CD1c-positive myeloid dendritic cell (primary cell): ENCODE results near the gene CLCA2.
A peak's percentile ranks its signal among the peaks of the same experiment; 100 is the strongest.

Experiments used
- DNase-seq: peaks from one replicate; pipeline ENCODE4 v3.0.0-alpha.2; 2016; ENCODE audit errors: extremely low spot score

Gene CLCA2

DNA sequence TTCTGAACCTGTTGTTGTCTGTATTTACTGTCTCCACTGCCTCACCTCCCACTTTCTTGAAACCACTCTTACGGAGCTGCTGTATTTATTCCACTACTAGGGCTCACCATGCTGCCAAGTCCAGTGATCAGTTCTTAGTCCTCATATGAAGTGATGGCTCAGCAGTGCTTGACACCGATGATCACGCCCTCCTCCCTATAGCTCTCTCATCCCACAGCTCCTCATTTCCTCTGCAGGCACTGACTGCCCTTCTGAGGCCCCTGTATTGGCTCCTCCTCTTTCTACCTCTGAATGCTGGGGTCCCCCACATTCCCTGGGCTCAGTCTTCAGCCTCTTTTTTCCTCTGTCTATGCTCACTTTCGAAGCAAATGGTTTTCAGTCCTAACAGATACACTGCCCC is 48.2 kb downstream of the CLCA2 start:
- no peak for DNase-seq

DNA sequence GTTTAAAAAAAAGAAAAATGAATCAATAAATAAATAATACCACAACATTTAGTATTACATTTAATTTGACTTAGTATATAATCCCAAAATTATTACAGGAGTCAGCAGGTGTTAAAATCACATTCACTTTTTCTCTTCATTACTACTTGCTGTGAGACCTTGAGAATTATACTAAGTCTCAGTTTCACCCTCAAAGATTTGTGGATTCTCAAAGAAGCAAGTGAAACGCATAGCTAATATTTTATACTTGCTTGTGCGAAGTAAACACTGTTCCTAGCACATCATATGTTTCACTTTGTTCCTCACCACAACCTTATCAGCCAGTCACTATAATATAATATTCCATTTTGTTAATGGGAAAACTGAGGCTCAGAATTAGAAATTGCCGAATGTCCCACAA is 48.8 kb downstream of the CLCA2 start:
- DNase-seq = no peak

DNA sequence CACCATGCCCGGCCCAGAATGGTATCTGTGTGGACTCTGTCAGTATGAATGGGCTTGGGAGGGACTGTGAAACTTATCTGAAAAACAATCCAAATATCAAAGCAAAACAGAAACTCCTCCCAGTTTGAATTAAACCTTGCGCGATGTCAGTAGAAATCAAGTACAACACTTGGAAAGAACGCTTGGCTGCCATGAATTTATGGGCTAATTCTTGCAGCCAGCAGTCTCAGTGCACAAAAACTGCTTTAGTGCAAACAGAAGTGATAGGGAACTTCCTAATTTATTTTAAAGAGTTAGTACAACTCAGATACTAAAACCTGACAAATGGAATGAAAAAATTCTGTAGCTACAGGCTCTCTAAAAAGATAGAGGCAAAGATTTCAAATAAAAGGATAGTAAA is 53.3 kb downstream of the CLCA2 start:
- DNase-seq = no peak

DNA sequence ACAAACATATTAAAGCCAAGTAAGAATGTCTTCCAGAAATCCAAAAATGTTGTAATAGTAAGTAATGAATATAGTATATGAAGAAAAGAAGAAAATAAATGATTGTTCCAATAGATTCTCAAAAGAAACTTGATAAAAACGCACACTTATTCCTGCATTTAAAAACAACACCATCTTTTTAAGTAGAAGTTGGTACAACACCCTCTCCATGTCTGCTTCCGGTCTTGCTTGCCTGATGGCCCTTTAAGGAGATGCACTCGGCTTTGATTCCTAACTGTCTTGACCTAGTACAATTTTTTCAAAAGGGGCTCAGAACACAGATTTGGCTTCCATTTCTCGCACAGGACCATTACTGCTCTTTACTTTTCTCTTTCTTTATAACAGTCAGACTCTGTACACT is 53.7 kb downstream of the CLCA2 start:
- no peak for DNase-seq

DNA sequence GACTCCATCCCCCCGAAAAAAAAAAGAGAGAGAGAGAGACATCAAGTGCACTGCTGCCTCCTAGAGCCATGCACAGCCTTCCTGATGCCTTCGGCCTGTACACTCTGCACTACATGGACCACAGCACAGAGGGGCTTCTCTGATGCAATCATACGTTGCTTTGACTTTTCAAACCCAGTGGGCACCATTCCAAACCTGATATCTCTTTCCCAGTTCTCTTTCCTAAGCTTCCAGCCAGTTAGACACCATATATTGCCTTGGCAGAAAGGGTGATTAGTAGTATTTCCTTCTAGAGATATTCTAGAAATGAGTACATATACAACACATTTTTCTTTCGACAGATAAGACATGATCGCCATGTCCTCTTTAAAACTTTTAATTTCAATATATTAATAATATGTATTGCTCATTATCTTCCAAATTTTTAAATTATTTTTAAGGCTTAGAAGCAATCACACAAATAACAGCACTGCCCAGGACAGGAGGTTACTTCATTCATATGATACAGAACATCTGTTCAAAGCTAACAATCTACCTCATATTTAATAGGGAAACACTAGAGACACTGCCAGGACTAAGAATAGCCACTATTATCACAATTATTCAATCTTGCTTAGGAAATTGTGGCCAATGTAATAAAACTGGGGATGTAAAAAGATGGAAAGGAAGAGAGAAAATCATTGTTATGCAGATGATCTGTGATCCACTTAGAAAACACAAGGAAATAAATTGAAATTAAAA is 54.6 kb downstream of the CLCA2 start:
- DNase-seq = no peak

DNA sequence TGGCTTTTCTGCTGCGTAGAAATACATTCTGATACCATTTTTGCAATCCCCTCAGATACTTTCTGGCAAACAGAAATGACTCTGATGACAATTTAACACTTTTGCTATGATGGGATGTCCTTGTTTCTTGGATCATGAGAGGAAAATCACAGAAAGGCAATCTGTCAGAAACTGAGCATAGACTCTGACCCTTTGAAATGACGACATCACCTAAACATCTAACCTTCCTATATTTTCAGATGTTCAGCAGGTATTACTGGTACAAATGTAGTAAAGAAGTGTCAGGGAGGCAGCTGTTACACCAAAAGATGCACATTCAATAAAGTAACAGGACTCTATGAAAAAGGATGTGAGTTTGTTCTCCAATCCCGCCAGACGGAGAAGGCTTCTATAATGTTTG is 58.0 kb downstream of the CLCA2 start:
- no peak for DNase-seq

- DNase-seq = no peak
These were observed 63.3 kb downstream of the CLCA2 start for GRCh38 chr1:86487131-86487810.

DNA sequence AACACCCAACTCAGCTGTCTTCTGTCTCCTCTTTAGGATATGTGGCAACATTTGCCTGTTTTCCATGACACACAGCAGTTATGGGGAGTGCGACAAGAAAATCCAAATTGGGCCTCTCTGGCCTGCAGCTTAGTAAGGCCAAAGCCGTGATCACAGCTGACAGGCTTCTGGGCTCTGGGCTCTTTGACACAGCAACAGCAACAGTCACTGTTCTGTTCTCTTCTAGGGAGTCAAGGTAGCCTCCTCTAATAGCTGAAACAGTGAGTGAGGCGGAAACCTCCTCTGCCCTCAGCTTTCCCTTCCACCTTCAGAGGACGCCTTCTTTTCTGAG is 63.8 kb downstream of the CLCA2 start:
- no peak for DNase-seq

GRCh38 chr1:86489242-86489878 is 65.4 kb downstream of the CLCA2 start:
- DNase-seq = no peak

DNA sequence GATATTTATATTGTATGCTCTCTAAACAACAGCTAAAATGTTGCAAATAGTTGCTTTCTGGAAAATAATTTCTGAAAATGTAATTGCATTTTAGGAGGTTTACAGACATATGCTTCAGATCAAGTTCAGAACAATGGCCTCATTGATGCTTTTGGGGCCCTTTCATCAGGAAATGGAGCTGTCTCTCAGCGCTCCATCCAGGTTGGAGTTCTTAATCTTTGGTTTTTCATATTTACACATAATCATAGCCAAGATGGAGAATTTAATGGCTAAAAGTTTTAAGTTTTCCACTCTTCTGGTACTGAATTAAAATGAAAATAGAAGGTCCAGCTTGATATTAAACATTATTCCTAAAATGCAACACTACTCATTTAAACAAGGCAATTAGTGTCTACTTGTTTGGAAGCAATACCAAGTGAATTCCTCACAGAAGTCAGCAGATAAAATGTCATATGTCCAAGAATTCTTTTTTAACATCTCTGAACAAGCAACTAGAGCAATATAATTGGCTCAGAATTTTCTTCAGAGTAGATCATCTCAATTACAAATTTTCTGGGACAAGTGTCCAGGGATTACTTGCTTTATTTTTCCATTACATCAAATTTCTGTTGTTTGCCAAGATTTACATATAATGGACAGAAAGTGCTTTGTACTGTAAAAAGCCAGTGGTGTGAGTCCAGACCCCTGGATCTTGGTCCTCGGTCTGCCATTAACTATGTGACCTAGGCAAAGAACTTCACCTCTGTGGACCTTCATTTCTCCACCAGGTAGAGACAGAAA is 67.4 kb downstream of the CLCA2 start:
- no peak for DNase-seq

- no peak for DNase-seq
These were observed 74.3 kb downstream of the CLCA2 start for GRCh38 chr1:86498281-86498680.

- peak; percentile 89 for DNase-seq
These were observed 76.1 kb downstream of the CLCA2 start for GRCh38 chr1:86499987-86500593.

GRCh38 chr1:86500714-86501113 is 76.7 kb downstream of the CLCA2 start:
- DNase-seq = no peak

DNA sequence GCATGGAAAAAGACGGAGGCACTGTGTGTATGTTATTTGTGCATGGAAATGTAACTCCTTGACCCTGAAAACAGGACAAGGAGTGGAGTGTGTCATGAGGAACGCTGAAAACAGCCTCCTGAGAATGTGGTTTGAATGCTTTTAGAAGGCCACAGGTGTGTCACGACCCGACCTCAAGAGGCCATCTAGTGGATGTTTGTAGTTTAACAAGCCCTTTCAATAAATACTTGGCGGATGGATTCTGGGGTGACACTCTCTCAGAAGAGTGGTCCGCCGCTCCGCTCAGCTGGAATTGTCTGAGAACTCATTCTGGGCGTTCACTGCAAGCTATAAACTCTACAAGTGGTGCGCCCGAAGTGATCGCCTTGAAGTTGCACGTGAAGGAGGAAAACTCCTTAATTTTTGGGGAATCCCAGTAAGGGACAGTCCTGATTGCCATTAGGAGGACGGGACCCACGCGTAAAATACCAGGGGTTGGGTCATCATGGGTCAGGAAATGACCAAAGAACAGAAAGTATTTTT is 78.2 kb downstream of the CLCA2 start:
- peak; percentile 29 for DNase-seq

DNA sequence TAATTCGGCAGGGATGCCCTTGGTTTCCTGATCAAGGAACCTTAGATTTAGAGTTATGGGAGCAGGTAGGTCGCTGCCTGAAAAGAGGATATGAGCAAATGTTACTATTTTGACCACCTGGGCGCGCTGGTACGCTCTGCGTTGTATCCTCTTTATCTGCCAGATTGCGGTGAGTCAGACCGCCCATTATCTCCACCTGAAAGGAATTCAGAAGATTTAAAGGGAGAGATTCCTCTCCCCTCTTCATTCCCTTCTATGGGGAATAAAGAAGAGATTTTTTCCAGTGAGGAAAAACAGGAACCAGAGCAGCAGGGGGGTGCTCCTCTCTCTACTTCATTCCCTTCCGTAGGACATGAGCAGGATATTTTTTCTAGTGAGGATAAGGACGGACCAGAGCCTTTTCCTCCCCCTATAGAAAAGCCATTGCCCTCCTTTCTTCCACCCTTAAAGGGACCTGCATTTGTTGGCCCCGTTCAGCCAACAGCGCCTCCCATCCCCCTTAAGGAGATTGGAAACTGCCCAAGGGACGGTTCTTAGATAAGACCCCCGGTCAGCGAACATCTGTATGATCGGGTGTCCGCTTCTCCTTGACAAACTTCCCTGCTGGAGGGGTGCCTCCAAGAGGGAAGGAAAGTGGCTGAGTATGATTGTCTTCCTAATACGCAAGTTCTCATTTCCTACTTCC is 78.9 kb downstream of the CLCA2 start:
- DNase-seq = peak; percentile 16

- no peak for DNase-seq
These were observed 79.6 kb downstream of the CLCA2 start for GRCh38 chr1:86503406-86504136.

DNA sequence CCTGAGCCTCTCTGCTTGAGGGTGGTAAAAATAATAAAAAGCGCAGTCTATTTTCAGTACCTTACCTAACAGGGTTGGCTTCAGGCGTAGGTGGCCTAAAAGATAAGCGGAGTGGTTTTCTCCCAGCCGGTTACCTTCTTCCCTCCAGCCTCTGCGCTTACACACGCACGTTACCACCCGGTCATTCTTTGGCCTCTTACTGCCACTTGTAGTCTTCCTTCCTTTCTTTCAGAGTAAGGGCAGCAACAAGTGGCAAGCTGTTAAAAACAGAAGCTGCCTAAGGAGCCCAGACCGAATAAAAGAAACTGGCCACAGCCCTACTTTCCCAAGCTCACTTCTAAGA is 80.1 kb downstream of the CLCA2 start:
- DNase-seq = no peak

GRCh38 chr1:86504895-86505563 is 81.1 kb downstream of the CLCA2 start:
- DNase-seq = no peak

- no peak for DNase-seq
These were observed 81.6 kb downstream of the CLCA2 start for GRCh38 chr1:86505564-86505902.
